Measurements from ENCODE around the gene PITPNB. TPM values are rescaled to one million over a fixed set of nuclear protein-coding genes. Genes with fewer than 3 reads are reported as not detected.

Gene PITPNB
- total RNA-seq, 1 experiment from 2014 or later = 135 TPM

DNA sequence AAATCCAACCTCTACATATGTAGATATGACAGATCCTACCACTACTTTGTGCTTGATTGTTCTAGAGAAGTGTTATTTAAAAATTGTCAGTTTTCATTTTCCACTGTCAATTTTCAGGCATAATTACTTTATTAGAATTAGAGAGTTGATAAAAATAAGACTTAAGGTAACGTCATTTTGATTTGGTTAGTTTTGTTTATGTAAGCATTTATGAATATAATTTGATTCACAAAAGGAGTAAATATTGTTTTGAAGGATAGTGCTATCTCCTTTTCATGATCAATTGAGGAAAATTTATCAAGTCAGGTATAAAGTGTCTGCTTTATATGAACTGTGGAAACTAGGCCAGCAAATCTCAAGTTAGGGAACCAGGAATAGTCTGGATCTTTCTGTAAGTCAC lies 42.6 kb upstream of the PITPNB start:
- ChIA-PET CTCF (no interaction called here), POLR2A (ENCODE audit: low non-redundant PET) (no interaction called here)

GRCh38 chr22:27961182-27961581 lies 42.1 kb upstream of the PITPNB start:
- no peaks in the 10 kb centered on the region for H3K27me3 ChIP-seq (replicated peaks; ENCODE audit: insufficient read depth, low read depth, low read length, poor library complexity)
- peaks cover 26% of the 10 kb centered on the region for H3K4me1 ChIP-seq (ENCODE audit: insufficient read depth, low read length, poor library complexity, severe bottlenecking)
- no peaks in the 10 kb centered on the region for H3K36me3 ChIP-seq (ENCODE audit: insufficient read depth, low read length, poor library complexity, severe bottlenecking)
- no TSS peak for BruUV-seq (replicated peaks)
- intact Hi-C loops (cut with micrococcal nuclease; ENCODE audit: unreplicated experiment) = no loop called here
- H3K27ac ChIP-seq (ENCODE audit: low read depth, low read length, poor library complexity, severe bottlenecking) = no peak overlapping the region
- no peak for DNase-seq (ENCODE audit: low spot score)
- H3K4me3 ChIP-seq (ENCODE audit: low read depth, low read length, poor library complexity, severe bottlenecking) = no peak overlapping the region
- ChIA-PET CTCF (no interaction called here), POLR2A (ENCODE audit: low non-redundant PET) (no interaction called here)
- peaks cover 5% of the 10 kb centered on the region for H3K9me3 ChIP-seq (ENCODE audit: low read depth, low read length, poor library complexity, severe bottlenecking)
- TF ChIP-seq CTCF (conservative IDR thresholded peaks at IDR 0.05; ENCODE audit: low read depth, low read length) (no peak), EZH2 (IDR thresholded peaks at IDR 0.05; ENCODE audit: borderline replicate concordance, low read depth, low read length, poor library complexity, severe bottlenecking) (no peak)

More for the DNA sequence above, 42.6 kb upstream of the PITPNB start:
- Histone ChIP-seq H3K27ac (ENCODE audit: low read depth, low read length, poor library complexity, severe bottlenecking) (no peak overlapping the region), H3K9me3 (ENCODE audit: low read depth, low read length, poor library complexity, severe bottlenecking) (peaks cover 5% of the 10 kb centered on the region), H3K4me3 (ENCODE audit: low read depth, low read length, poor library complexity, severe bottlenecking) (no peak overlapping the region), H3K4me1 (ENCODE audit: insufficient read depth, low read length, poor library complexity, severe bottlenecking) (peaks cover 26% of the 10 kb centered on the region), H3K27me3 (replicated peaks; ENCODE audit: insufficient read depth, low read depth, low read length, poor library complexity) (no peaks in the 10 kb centered on the region), H3K36me3 (ENCODE audit: insufficient read depth, low read length, poor library complexity, severe bottlenecking) (no peaks in the 10 kb centered on the region)
- TF ChIP-seq CTCF (conservative IDR thresholded peaks at IDR 0.05; ENCODE audit: low read depth, low read length) (no peak), EZH2 (IDR thresholded peaks at IDR 0.05; ENCODE audit: borderline replicate concordance, low read depth, low read length, poor library complexity, severe bottlenecking) (no peak)
- no TSS peak for BruUV-seq (replicated peaks)
- intact Hi-C loops (cut with micrococcal nuclease; ENCODE audit: unreplicated experiment) = no loop called here
- no peak for DNase-seq (ENCODE audit: low spot score)

- BruUV-seq (replicated peaks) = no TSS peak
- DNase-seq (ENCODE audit: low spot score) = no peak
- ChIA-PET CTCF (no interaction called here), POLR2A (ENCODE audit: low non-redundant PET) (interaction anchor here (0.6 to 0.7 kb wide), 2 partner anchors 34 to 149 kb away, joined by 3 read pairs; no protein-coding TSS in a partner anchor)
- no peak overlapping the region for H3K4me3 ChIP-seq (ENCODE audit: low read depth, low read length, poor library complexity, severe bottlenecking)
- peaks cover 5% of the 10 kb centered on the region for H3K9me3 ChIP-seq (ENCODE audit: low read depth, low read length, poor library complexity, severe bottlenecking)
- intact Hi-C loops (cut with micrococcal nuclease; ENCODE audit: unreplicated experiment) = no loop called here
- no peak for TF ChIP-seq CTCF (conservative IDR thresholded peaks at IDR 0.05; ENCODE audit: low read depth, low read length)
- TF ChIP-seq EZH2 (IDR thresholded peaks at IDR 0.05; ENCODE audit: borderline replicate concordance, low read depth, low read length, poor library complexity, severe bottlenecking) = no peak
- H3K36me3 ChIP-seq (ENCODE audit: insufficient read depth, low read length, poor library complexity, severe bottlenecking) = no peaks in the 10 kb centered on the region
- H3K4me1 ChIP-seq (ENCODE audit: insufficient read depth, low read length, poor library complexity, severe bottlenecking) = peaks cover 26% of the 10 kb centered on the region
- H3K27me3 ChIP-seq (replicated peaks; ENCODE audit: insufficient read depth, low read depth, low read length, poor library complexity) = no peaks in the 10 kb centered on the region
- no peak overlapping the region for H3K27ac ChIP-seq (ENCODE audit: low read depth, low read length, poor library complexity, severe bottlenecking)
Measured at GRCh38 chr22:27959335-27960090, 40.5 kb upstream of the PITPNB start.
